Fibroblast of skin of scalp (primary cell): ENCODE data around the gene PHACTR3.

Experiments used
- DNase-seq: peaks from one replicate; pipeline ENCODE4 v3.0.0-alpha.2; 2013

The PHACTR3 gene

GRCh38 chr20:59805786-59806577 lies 201.6 kb downstream of the PHACTR3 start:
- no peak for DNase-seq

GRCh38 chr20:59806578-59806975 lies 202.2 kb downstream of the PHACTR3 start:
- no peak for DNase-seq

DNA sequence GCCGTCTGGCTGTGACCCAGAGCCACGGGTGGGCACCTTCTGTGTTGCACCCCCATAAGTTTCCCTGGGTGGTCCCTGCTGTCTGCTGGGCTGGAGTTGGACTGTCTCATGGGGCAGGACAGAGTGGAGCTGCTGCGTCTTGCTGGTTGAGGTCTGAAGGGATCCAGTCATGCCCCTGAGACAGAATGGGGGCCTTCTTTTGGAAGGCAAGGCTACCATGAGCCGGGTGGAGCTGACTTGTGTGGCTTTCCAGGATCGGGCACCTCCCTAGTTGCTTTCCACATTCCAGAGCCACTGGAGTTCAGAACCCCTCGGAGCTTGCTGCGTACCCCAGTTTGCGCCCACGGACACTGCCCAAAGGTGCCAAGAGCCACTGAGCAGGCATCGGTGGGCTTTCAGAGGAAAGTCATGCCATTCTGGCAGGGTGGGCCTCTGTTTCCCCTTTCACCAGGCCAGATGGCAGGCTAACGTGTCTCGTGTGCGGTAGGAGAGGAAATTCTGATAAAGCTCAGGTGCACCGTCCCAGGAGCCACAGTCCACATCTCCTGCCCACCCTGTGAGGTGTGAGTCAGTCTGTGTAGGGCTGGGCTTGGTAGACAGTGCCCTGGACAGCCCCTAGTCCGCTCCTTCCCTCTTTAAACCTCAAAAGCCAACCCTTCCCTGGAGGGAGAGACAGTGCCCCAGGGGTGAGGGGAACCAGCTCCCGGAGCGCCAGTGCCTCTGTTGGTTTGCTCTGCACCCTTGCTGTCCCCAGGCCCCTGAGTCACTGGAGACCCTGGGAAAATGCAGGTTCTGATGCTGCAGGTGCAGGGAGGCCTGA lies 203.8 kb downstream of the PHACTR3 start:
- DNase-seq: no peak

DNA sequence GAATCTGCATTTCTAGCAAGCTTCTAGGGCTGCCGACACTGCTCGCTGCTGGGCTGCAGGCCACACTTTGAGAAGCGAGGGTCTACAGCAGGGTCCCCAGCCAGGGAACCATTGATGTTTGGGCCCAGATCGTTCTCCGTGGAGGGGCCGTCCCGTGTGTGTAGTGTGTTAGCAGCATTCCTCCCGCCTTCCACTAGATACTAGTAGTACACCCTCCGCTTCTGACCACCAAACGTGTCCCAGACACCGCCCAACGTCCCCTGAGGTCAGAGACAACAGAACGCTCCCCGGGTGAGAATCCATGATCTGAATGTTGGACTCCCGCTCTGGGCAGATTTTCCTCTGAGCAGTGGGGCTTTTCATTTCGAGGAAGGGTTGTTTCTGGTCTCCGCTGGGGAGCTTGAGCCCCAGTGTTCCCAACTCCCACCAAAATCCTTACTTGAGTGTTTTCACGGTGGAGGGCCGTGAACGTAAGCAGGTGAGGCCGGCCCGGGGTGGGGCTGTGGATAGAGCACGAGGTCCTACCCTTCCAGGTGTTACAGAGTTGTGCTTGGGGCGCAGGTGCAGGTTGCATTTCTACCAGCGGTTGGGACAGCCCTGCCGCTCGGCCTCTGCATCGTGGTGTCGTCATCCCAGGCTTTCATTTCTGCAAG lies 204.5 kb downstream of the PHACTR3 start:
- no peak for DNase-seq

DNA sequence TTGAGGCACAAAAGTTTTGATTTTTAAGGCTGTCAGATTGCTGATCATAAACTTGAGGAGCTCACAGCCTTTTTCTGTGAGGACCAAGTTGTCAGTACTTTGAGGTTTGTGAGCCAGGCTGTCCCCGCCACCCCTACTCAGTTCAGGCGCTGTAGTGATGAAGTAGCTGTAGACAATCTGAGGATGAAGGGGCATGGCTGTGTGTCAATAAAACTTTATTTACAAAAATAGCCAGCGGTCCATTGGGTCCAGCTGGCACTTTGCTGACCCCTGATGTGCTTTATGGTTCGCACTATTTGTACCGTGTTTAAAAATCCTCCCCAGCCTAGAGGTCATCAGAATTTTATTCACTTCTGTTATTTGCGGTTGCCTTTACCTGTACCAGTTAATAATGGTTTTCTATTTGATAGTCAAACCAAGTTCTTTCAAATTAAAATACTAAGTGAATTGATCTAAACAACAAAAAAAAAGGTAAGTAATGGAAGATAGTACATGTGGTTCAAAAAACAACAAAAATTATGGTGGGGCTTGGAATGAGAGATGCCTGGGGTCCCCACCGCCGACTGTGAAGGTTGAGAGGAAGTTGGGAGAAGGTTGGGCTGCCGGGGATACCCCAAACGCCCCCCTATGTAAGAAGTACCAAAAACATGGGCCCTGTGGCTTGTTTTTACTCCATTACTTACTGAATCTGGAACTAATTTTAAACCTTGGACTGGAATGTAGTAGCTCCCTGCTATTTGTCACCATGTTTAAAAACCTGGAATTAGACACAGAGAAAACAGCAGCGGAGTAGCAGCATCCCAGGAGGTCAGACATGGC lies 205.5 kb downstream of the PHACTR3 start:
- no peak for DNase-seq

GRCh38 chr20:59810449-59811187 lies 206.3 kb downstream of the PHACTR3 start:
- DNase-seq: no peak

DNA sequence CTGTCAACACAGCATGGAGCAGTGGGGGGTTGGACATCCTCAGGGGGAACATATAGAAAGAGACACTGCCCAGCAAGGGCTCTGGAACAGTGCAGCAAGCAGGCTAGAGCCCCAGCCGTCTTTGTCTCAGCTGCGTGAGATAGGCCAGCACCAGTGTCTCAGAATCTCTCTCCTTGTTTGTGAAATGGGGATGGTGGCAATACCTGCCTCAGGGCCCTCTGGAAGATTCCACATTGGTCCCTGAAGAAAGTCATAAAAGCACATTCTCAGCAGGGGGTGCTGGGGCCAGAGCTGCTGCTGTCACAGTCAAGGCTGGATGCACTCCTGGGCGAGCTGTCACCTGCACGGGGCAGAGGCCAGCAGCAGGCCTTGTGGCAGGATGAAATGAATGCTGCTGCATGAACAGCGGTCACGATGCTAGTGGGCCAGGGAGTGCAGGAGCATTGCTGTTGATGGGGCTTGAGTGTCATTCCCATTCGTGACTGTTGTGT lies 207.4 kb downstream of the PHACTR3 start:
- no peak for DNase-seq

GRCh38 chr20:59812286-59813125 lies 208.2 kb downstream of the PHACTR3 start:
- DNase-seq: no peak

- no peak for DNase-seq
Measured at GRCh38 chr20:59813126-59813947, 209.0 kb downstream of the PHACTR3 start.

DNA sequence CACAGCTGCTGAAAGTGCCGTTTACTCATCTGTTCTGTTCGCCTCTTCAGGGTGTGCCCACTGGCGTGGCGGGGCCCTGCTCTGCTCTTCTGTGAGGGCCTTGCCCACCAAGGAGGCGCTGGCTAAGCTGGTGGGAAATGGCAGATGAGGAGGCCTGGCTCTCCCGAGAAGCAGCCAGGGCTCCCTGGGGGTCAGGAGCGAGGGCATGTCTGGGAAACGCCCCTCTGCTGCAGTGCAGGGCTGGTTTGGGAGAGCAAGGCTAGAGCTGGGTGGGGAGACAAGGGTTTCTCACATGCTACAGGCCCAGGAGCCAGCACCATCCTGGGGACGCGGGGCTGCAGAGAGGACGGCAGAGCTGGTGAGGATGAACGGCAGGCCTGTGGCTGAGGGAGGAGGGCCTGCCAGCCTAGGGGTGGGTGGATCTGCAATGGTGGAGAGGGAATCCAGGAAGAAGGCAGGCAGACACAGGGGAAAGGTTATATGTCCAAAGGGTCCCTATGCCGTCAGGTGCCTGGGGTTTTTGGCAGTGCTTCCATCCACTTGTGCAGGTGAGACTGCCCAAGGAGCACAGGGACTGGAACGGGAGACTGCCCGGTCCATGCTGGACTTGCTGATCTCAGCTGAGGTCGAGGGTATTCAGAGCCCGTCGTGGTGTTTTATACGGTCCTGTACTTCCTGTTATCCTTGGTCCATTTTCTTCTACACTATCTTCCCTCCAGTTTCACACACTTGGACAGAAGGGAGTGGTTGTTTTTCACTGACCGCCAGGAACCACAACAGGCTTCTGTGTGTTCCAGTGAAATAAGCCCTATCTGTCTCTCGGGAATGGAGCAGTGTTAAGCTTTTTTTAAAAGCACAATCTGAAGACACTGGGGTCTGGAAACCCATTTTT lies 209.9 kb downstream of the PHACTR3 start:
- DNase-seq: no peak

DNA sequence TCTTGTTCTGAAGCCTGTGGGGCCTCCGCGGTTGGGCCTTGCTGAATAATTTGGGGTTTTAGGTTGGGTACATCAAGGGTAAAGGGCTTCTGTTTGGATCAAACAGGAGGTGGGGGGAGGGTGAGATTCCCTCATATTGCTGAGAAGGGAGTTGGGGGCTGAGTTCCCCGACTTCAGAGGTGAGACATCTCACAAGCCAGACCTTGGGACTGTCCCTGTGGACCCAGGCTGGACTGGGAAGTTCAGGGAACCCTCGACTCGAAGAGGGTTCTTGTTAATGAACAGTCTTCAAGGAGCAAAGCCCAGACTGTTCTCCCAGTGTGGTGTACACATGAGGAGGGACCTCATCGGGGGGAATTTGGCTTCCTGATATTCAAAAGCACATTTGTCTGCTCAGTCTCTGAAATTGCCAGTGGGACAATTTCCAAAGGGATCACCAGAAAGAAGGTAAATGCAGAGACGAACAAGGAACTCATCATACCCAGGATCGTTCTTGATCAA lies 210.6 kb downstream of the PHACTR3 start:
- no peak for DNase-seq

DNA sequence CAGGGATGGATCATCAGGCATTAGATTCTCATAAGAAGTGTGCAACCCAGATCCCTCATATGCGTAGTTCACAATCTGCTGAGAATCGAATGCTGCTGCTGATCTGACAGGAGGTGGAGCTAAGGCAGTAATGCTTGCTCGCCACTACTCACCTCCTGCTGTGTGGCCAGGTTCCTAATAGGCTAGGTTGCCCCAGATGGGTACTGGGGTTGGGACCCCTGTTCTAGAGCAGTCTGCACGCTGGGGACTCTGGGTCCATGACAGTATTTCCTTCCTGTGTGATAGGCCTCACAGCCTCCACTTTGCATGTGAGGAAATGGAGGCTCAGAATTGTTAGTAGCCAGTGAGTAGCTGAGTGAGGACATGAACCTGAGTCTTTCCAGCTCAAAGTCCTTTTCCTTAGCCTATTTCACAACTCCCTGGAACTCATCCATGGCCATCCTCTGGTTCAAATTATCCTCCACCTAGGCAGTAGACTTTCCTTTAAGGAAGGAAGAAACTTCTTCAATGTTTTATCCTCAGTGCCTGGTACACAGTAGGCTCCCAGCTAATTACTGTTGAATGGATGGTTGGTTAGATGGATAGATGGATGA lies 211.9 kb downstream of the PHACTR3 start:
- DNase-seq: no peak

DNA sequence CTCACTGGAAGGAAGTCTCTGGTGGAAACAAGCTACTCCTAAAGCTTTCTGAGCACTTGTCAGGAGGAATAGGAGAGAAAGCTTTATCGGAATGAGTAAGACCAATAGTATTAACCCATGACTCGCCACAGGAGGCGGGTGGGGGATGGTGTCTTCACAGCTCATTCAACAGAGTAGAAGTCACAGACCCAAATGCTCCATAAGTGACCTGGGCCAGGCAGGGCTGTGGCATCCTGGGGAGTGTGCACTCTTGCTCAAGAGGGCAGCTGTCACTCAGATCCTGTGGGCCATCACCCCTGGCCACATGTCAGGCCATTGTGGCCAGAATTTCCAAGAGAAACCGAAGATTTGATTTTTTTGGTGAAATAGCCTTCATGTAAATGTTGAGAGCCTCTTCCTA lies 213.1 kb downstream of the PHACTR3 start:
- no peak for DNase-seq

- DNase-seq: no peak
Measured at GRCh38 chr20:59817846-59818615, 213.7 kb downstream of the PHACTR3 start.

GRCh38 chr20:59818911-59819310 lies 214.6 kb downstream of the PHACTR3 start:
- no peak for DNase-seq

- no peak for DNase-seq
Measured at GRCh38 chr20:59819496-59820203, 215.3 kb downstream of the PHACTR3 start.
